ENCODE results near the gene TNC.

- no peak for TF ChIP-seq CTCF (IDR thresholded peaks at IDR 0.05; ENCODE audit: low read depth, low read length)
- TF ChIP-seq POLR2A (IDR thresholded peaks at IDR 0.05; ENCODE audit: extremely low read depth, insufficient read length) = no peak
Observed at GRCh38 chr9:114981063-114981462, 136.9 kb downstream of the TNC start.
